Activated CD4-positive, alpha-beta T cell treated with anti-CD3 and anti-CD28 coated beads, Interleukin-2, amount 10 ng/mL, durations not matched to agents 24 days and 14 days (primary cell): Measurements from ENCODE around the gene AP3S1. TPM values are rescaled to one million over a fixed set of nuclear protein-coding genes. Genes with fewer than 3 reads are reported as not detected.
A peak's percentile ranks its signal among the peaks of the same experiment; 100 is the strongest.
"Not testable (repeated sequence)": the region's sequence is repeated elsewhere in the genome, so short reads cannot be mapped to it uniquely, and the experiment has no call there.

Experiments
- DNase-seq: peaks from one replicate; pipeline ENCODE4 v3.0.0; 2022
- H3K27ac Mint-ChIP-seq: one replicate; pipeline ENCODE4 v1.8.0; 2022; ENCODE audit warnings: mild to moderate bottlenecking, mixed read lengths
- H3K27me3 Mint-ChIP-seq: one replicate; pipeline ENCODE4 v1.8.0; 2022; ENCODE audit warnings: mixed read lengths
- H3K36me3 Mint-ChIP-seq: one replicate; pipeline ENCODE4 v1.8.0; 2022; ENCODE audit warnings: low read depth, mild to moderate bottlenecking, mixed read lengths
- H3K4me1 Mint-ChIP-seq: one replicate; pipeline ENCODE4 v1.8.0; 2021; ENCODE audit warnings: mixed read lengths
- H3K4me3 Mint-ChIP-seq: one replicate; pipeline ENCODE4 v1.8.0; 2022; ENCODE audit warnings: mild to moderate bottlenecking, moderate library complexity, mixed read lengths
- H3K9me3 Mint-ChIP-seq: one replicate; pipeline ENCODE4 v1.8.0; 2021; ENCODE audit warnings: mixed read lengths
- intact Hi-C: fragments of 100-400 bp; cut with micrococcal nuclease; formaldehyde crosslinking; loops from one replicate; pipeline ENCODE4 v1.15.1; 2023
- total RNA-seq: library from RNA; stranded (reverse); gene quantifications from 2 replicates; pipeline ENCODE4 v1.2.3, GENCODE V29; 2022

AP3S1 gene
- total RNA-seq = 64.6 and 72.8 TPM in 2 replicates

DNA sequence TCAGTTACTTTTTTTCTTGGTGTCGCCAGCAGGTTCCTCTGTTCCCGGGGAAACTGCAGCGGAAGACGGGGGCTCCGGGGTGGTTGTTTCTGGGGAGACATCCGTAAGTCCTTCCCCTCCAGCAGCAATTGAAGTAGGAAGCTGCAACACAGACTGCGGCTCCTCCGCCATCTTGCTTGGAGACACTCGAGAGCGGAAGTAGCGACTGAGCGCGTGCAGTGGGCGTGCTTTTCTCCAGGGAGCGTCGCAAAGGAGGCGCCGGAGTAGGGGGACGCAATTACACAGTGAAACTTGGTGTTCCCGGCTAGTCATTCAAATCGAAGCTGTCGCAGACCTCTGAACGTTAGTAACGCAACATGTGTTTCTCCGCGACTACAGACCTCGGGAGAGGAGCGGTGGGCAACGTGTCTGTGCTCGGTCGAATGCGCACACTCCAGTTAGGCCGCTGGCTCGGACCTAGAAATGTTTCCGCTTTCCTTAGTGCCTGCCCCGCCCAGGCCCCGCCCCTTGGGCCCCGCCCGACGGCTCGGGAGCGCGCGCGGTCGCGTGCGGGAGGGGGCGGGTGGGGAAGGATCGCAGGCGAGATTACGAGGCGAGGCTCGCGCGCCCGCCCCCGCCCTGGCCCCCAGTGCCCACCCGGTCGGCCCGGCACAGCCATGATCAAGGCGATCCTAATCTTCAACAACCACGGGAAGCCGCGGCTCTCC is at the start of gene AP3S1, which contains the start of gene ATG12:
Gene AP3S1 (plus strand): TSS at position 554 of the 707 bp plus-strand sequence. CDS start 103 bp downstream, at position 657.
Gene ATG12 (minus strand): TSS at position 184 of the 707 bp plus-strand sequence. CDS start 13 bp downstream, at position 171.
- peak; percentile 98 for DNase-seq
- Mint-ChIP-seq H3K4me1 (peaks cover 53% of the 10 kb centered on the region), H3K4me3 (peak within 1 kb of the TSS; percentile 98), H3K27ac (peak within 1 kb of the TSS; percentile 100), H3K27me3 (peaks cover 9% of the 10 kb centered on the region), H3K9me3 (no peaks in the 10 kb centered on the region), H3K36me3 (peaks cover 23% of the 10 kb centered on the region)
- intact Hi-C loops = loop anchor here (1.0 to 10.0 kb wide), 8 partner anchors 215 to 667 kb away; partner anchors contain the start of genes CCDC112, COMMD10, FEM1C and TMED7

DNA sequence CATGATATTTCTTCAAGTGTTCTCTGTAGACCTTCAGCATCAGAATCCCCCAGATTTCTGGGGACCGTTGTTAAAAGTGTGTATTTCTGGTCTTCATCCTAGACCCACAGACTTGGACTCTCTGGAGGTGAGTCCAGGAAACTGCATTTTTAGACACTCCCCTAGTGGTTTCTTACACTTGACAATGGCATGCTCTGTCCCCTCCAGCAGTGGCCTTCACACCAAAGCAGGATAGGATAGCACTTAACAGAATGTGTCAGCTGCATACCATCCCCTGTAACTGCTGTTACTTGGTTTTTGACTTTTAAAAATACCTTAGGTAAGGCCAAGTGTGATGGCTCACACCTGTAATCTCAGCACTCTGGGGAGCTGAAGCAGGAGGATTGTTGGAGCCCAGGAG is 46.0 kb upstream of the AP3S1 start:
- no peak for DNase-seq
- Mint-ChIP-seq H3K4me3 (no peak overlapping the region), H3K36me3 (no peaks in the 10 kb centered on the region), H3K9me3 (no peaks in the 10 kb centered on the region), H3K27me3 (peaks cover 28% of the 10 kb centered on the region), H3K4me1 (no peaks in the 10 kb centered on the region), H3K27ac (no peak overlapping the region)
- intact Hi-C loops = no loop called here

DNA sequence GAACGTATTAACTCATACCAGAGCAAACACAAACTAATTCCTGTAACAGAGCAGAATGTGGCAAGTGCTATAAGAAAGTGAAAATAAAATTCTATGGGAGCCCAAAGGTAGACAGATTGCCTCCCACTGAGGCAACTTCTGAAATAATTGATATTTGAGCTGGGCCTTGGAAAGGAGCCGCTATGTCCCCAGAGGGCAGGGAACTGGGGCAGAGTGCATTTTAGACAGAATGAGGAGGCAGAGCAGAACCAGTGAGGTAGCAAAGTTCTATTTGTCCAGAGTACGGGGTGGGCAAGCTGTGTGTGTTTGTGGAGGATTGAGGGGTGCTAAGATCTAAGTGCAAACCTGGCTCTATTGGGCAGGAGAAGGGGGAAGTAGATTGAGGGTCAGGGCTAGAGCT is 45.1 kb upstream of the AP3S1 start:
- H3K4me3 Mint-ChIP-seq = no peak overlapping the region
- DNase-seq = no peak
- H3K27me3 Mint-ChIP-seq = peaks cover 28% of the 10 kb centered on the region
- intact Hi-C loops = no loop called here
- H3K4me1 Mint-ChIP-seq = no peaks in the 10 kb centered on the region
- no peaks in the 10 kb centered on the region for H3K36me3 Mint-ChIP-seq
- no peak overlapping the region for H3K27ac Mint-ChIP-seq
- H3K9me3 Mint-ChIP-seq = no peaks in the 10 kb centered on the region

DNA sequence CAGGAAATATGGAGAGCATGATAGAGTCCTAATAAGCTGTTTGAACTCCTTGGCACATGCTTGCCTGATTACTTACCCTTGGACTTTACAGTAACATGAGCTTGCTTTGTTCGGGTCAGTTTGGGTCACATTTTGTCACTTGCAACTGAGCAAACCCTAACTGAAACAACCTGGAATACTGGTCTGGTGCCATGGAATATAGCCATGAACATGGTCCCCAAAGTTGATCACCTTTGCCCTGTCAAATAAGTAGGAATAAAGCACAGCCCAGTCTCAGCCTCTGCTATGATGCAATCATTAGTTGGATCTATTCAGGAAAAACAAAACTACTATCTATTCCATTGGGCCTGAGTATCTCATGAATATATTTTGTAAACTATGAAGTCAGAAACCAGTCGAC is 43.5 kb upstream of the AP3S1 start:
- Mint-ChIP-seq H3K4me3 (no peak overlapping the region), H3K9me3 (no peaks in the 10 kb centered on the region), H3K27me3 (peaks cover 29% of the 10 kb centered on the region), H3K36me3 (no peaks in the 10 kb centered on the region), H3K27ac (no peak overlapping the region), H3K4me1 (no peaks in the 10 kb centered on the region)
- no peak for DNase-seq
- intact Hi-C loops = no loop called here

DNA sequence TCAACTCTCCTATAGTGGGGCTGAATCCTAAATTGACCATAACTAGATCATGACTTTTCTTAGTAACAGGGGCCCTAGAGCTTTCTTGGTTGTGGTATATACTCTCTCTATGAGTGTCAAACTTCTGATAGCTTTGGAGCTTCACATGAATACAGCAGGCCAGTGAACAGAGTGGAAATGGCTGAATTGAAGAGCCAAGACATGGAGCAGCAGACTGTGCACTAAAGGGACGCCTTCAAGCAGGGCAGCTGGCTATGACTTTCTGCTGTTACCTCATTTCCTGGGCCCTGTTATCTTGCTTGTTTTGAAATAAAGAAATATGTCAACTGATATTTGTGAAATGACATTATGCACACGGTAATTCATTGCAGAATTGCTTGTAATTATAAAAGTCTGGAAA is 41.6 kb upstream of the AP3S1 start:
- H3K4me3 Mint-ChIP-seq = no peak overlapping the region
- no peaks in the 10 kb centered on the region for H3K36me3 Mint-ChIP-seq
- intact Hi-C loops = no loop called here
- no peak for DNase-seq
- H3K27me3 Mint-ChIP-seq = peaks cover 28% of the 10 kb centered on the region
- H3K4me1 Mint-ChIP-seq = no peaks in the 10 kb centered on the region
- H3K27ac Mint-ChIP-seq = no peak overlapping the region
- no peaks in the 10 kb centered on the region for H3K9me3 Mint-ChIP-seq

DNA sequence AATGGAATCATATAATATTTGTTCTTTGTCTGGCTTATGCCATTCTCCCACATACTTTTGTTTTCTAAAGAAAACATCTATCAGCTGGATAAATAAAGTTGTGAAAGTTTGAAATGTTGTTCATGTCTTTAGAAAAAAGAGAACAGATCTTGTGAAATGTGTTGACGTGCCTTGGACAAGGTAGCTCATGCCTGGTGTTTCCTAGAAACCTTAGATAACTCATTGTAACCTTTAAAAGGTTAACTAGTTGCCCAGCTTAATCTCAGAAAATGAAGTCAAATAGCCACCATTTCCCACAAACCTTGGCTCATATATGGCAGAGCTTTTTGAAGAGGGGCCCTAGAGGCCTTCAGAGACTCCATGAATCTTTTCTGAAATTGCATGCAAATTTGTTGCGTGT is 40.6 kb upstream of the AP3S1 start:
- no peak overlapping the region for H3K27ac Mint-ChIP-seq
- peaks cover 30% of the 10 kb centered on the region for H3K27me3 Mint-ChIP-seq
- no peak for DNase-seq
- no peak overlapping the region for H3K4me3 Mint-ChIP-seq
- intact Hi-C loops = no loop called here
- H3K9me3 Mint-ChIP-seq = no peaks in the 10 kb centered on the region
- H3K36me3 Mint-ChIP-seq = no peaks in the 10 kb centered on the region
- peaks cover under 1% of the 10 kb centered on the region for H3K4me1 Mint-ChIP-seq

DNA sequence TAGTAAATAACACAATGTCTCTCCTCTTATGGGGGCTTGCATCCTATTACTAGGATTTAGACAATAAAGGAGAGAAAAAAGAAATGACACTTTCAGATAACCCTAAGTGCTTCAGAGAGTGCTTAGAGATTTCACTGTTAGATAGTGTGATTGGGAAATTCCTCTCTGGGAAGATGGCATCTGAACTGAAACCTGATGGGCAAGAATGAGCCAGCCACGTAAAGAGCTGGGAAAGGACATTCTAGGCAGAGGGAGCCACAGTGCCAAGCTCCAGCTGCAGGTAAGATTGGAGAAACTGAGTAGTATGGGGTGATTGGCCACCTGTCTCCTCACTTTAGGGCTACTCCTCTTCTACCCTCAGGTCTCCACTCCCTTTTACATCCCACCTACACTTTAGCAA is 39.8 kb upstream of the AP3S1 start:
- H3K4me3 Mint-ChIP-seq = no peak overlapping the region
- H3K27me3 Mint-ChIP-seq = peaks cover 26% of the 10 kb centered on the region
- peaks cover 7% of the 10 kb centered on the region for H3K4me1 Mint-ChIP-seq
- H3K9me3 Mint-ChIP-seq = no peaks in the 10 kb centered on the region
- H3K36me3 Mint-ChIP-seq = no peaks in the 10 kb centered on the region
- no peak overlapping the region for H3K27ac Mint-ChIP-seq
- intact Hi-C loops = no loop called here
- no peak for DNase-seq

DNA sequence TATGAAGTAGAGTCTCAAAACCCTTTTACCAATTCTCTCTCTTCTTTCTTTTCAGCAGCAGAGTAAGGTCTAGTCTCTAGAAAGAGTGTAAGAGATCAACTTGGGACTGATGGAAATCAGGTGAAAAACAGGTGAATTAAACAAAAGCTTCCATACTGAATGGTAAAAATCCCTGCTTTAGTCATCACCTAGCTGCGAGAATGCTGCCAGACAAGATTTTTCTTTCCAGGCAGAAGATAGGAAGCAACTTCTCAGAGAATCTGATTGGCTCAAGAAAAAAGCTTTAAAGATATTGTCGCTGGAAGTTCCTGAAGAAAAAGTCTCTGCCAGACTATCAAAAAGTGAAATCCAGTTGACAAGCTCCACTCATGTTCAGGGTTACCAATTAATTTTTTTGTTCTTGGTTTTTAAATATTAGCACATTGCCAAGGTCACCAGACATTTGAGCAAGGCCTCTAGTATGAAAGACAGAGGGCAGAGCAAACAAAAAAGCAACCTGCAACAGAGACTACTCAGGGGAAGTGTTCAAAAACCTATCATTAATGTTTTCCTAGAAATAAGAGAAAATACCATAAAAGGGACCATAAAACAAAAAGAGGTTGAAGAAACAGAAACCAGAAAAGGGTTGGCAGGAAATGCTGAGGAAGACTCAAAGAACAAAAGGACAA is 34.6 kb upstream of the AP3S1 start:
- peak overlapping the region; percentile 1 for H3K4me3 Mint-ChIP-seq
- intact Hi-C loops = no loop called here
- no peak overlapping the region for H3K27ac Mint-ChIP-seq
- DNase-seq = no peak
- H3K36me3 Mint-ChIP-seq = no peaks in the 10 kb centered on the region
- H3K9me3 Mint-ChIP-seq = peaks cover 3% of the 10 kb centered on the region
- peaks cover 23% of the 10 kb centered on the region for H3K27me3 Mint-ChIP-seq
- peaks cover 36% of the 10 kb centered on the region for H3K4me1 Mint-ChIP-seq

DNA sequence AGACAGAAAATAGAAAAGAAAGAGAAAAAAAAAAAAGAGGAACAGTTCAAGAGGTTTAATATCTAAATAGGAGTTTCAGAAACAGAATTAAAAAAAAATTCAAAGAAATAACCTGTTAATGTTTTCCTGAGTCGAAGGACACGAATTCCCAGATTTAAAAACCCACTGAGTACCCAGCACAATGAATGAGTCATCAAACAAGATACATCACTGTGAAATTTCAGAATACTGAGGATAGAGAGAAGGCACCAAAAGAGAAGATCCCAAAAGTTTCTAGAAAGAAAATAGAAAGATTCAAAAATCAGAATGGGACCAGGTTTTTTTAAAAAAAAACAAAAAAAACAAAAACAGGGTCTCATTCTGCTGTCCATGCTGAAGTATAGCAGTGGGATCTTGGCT is 34.1 kb upstream of the AP3S1 start:
- H3K27me3 Mint-ChIP-seq = peaks cover 22% of the 10 kb centered on the region
- peak overlapping the region; percentile 1 for H3K4me3 Mint-ChIP-seq
- no peaks in the 10 kb centered on the region for H3K36me3 Mint-ChIP-seq
- no peak overlapping the region for H3K27ac Mint-ChIP-seq
- H3K4me1 Mint-ChIP-seq = peaks cover 36% of the 10 kb centered on the region
- peaks cover 3% of the 10 kb centered on the region for H3K9me3 Mint-ChIP-seq
- intact Hi-C loops = no loop called here
- DNase-seq = no peak

DNA sequence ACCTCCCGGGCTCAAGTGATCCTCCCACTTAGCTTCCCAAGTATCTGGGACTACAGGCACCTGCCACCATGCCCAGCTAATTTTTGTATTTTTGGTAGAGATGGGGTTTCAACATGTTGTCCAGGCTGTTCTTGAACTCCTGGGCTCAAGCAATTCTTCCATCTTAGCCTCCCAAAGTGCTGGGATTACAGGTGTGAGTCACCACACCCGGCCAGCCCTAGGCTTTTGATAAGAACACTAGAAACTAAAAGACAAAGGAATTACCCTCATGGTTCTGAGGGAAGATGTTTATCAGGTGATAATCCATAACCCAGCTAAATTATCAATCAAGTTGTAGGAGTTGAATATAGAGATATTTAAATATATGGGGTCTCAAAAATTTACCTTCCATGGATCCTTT is 33.7 kb upstream of the AP3S1 start:
- H3K9me3 Mint-ChIP-seq, DNase-seq, intact Hi-C loops, H3K27ac Mint-ChIP-seq, H3K4me3 Mint-ChIP-seq, H3K36me3 Mint-ChIP-seq: not testable (repeated sequence)
- peaks cover 20% of the 10 kb centered on the region for H3K27me3 Mint-ChIP-seq
- peaks cover 37% of the 10 kb centered on the region for H3K4me1 Mint-ChIP-seq

DNA sequence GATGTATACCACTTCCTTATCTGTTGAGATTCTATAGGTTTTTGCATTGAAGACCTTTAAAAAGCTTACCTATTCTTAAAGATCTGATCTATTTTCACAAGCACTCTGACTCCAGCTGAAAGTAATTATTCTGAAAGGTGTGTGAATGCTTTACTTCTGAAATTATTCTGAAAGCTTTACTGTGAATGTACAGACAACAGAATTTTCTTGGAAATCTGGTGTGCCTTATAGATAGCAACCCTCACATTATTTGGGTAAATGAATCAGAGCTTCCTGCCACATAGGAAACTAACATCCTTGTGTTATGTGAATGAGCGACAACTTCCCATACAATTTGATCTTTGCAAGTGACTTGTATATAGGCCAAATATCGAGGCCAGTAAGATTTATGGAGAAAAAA is 31.8 kb upstream of the AP3S1 start:
- H3K36me3 Mint-ChIP-seq = no peaks in the 10 kb centered on the region
- no peak overlapping the region for H3K27ac Mint-ChIP-seq
- peaks cover 3% of the 10 kb centered on the region for H3K9me3 Mint-ChIP-seq
- DNase-seq = no peak
- H3K27me3 Mint-ChIP-seq = peaks cover 36% of the 10 kb centered on the region
- H3K4me1 Mint-ChIP-seq = peaks cover 47% of the 10 kb centered on the region
- intact Hi-C loops = loop anchor here (10.0 kb wide), 2 partner anchors 635 to 765 kb away; partner anchors contain the start of gene SEMA6A
- no peak overlapping the region for H3K4me3 Mint-ChIP-seq

DNA sequence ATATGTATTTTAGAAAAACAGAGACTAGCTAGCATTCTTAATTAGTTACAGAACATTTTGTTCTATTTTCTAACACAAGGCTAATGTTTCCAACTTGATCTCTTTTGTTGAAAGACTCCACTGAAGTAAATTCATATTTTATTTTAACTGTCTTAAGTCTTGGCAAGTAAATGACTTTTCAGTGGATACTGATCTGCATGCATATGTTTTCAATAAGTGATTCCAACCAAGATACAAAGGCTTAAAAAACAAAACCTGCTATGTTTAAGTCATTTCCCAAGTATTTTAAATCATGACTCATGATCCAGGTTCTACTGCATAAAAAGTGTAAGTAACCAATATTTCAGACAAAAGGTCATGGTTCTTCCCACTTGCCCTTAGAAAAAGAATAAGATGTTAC is 31.0 kb upstream of the AP3S1 start:
- Mint-ChIP-seq H3K27me3 (peaks cover 42% of the 10 kb centered on the region), H3K4me1 (peaks cover 52% of the 10 kb centered on the region)
- DNase-seq = no peak

DNA sequence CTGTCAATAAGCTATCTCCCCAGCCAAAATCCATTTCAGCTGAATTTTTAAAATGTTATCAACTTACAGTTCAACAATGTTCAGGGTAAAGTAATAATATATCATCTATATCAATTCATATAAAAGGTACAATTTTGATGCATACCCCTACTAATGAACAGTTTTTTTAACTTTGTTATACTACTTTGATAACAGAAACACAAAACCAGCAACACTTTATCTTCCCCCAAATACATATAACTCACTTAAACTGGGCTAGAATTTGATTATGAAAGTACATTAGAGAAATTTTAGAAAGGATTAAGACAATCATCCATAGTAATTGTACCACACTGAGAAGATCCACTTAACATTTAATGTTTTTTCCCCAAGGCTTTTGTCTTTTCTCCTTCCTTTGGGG is 30.3 kb upstream of the AP3S1 start:
- Mint-ChIP-seq H3K9me3 (peaks cover 3% of the 10 kb centered on the region), H3K4me1 (peaks cover 52% of the 10 kb centered on the region), H3K4me3 (no peak overlapping the region), H3K27ac (no peak overlapping the region), H3K27me3 (peaks cover 46% of the 10 kb centered on the region), H3K36me3 (no peaks in the 10 kb centered on the region)
- intact Hi-C loops = loop anchor here (10.0 kb wide), 2 partner anchors 637 to 763 kb away; partner anchors contain the start of gene SEMA6A
- no peak for DNase-seq

More for the DNA sequence above, 31.0 kb upstream of the AP3S1 start:
- Mint-ChIP-seq H3K4me3 (no peak overlapping the region), H3K36me3 (no peaks in the 10 kb centered on the region), H3K9me3 (peaks cover 3% of the 10 kb centered on the region), H3K27ac (no peak overlapping the region)
- intact Hi-C loops = loop anchor here (10.0 kb wide), 2 partner anchors 636 to 764 kb away; partner anchors contain the start of gene SEMA6A

DNA sequence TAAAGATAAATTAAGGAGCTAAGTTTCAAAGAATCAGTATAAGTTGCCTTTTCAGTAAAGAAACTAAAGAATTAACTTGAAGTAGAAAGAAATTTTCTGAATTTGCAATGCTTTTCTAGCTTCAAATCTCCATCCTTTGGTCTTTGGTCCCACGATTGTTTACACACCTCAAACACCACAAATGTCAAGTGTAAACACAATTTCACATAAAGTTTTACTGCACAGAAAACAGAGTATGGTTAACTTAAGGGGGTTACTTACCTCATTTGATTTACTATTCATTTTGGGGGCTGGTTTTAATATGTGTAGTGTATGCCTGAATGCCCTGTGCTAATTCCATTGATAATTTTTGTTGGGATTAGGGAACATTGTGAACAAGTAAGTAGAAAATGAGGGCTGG is 29.4 kb upstream of the AP3S1 start:
- no peak overlapping the region for H3K27ac Mint-ChIP-seq
- H3K27me3 Mint-ChIP-seq = peaks cover 53% of the 10 kb centered on the region
- peaks cover 47% of the 10 kb centered on the region for H3K4me1 Mint-ChIP-seq
- peaks cover 3% of the 10 kb centered on the region for H3K9me3 Mint-ChIP-seq
- no peak overlapping the region for H3K4me3 Mint-ChIP-seq
- H3K36me3 Mint-ChIP-seq = no peaks in the 10 kb centered on the region
- intact Hi-C loops = loop anchor here (10.0 kb wide), 2 partner anchors 638 to 762 kb away; partner anchors contain the start of gene SEMA6A
- DNase-seq = no peak
